Esophagus muscularis mucosa (tissue), 4 donors: ENCODE results near the gene KIRREL3. TPM values are rescaled to one million over a fixed set of nuclear protein-coding genes. Genes with fewer than 3 reads are reported as not detected.

Experiments
- DNase-seq: peaks from one replicate; pipeline ENCODE4 v3.0.0-alpha.2; 2017; ENCODE audit errors: extremely low spot score
- H3K27ac ChIP-seq, 4 donors: fragments of 200-600 bp; sonication (generic); replicated peaks in 1 of 4; 1 replicate in 3 of 4; 2 replicates in 1 of 4; pipeline ENCODE4 v1.5.1; 2016 to 2019; ENCODE audit warnings: mild to moderate bottlenecking in 1 of 4
- H3K27me3 ChIP-seq, 4 donors: fragments of 200-600 bp; sonication (generic); one replicate each; pipeline versions ENCODE4 v1.5.1 to v1.6.0; 2016 to 2019
- H3K36me3 ChIP-seq, 4 donors: fragments of 200-600 bp; sonication (generic); one replicate each; pipeline ENCODE4 v1.5.1; 2016 to 2019
- H3K4me1 ChIP-seq, 4 donors: fragments of 200-600 bp; sonication (generic); one replicate each; pipeline ENCODE4 v1.5.1; 2016 to 2019
- H3K4me3 ChIP-seq, 4 donors: fragments of 200-600 bp; sonication (generic); 1 replicate in 2 of 4; 2 replicates in 2 of 4; pipeline ENCODE4 v1.5.1; 2016 to 2019; ENCODE audit warnings: mild to moderate bottlenecking in 4 of 4, moderate library complexity in 1 of 4
- H3K9me3 ChIP-seq, 4 donors: fragments of 200-600 bp; sonication (generic); 1 replicate in 3 of 4; 2 replicates in 1 of 4; pipeline ENCODE4 v1.5.1; 2016 to 2019
- EP300 ChIP-seq: sonication (generic); formaldehyde crosslinking; IDR thresholded peaks from one replicate; pipeline ENCODE4 v1.6.1; 2017; ENCODE audit warnings: antibody characterized with exemption
- POLR2A ChIP-seq: fragments of 450-650 bp; IDR thresholded peaks from one replicate; pipeline ENCODE4 v1.6.1; 2017; ENCODE audit warnings: antibody characterized with exemption, moderate library complexity, mild to moderate bottlenecking, low read depth
- POLR2AphosphoS5 ChIP-seq, 2 donors: sonication (generic); formaldehyde crosslinking; IDR thresholded peaks; one replicate each; pipeline ENCODE4 v1.6.1; 2017; ENCODE audit warnings: antibody characterized with exemption in 2 of 2
- WGBS: methylation state at CpG from one replicate; pipeline ENCODE4 v1.1.5; 2018; 5-methylcytosine and 5-hydroxymethylcytosine counted together
- intact Hi-C: fragments of 100-400 bp; cut with DNase I; formaldehyde crosslinking; loops from one replicate; pipeline ENCODE4 v1.15.1; 2023
- total RNA-seq, 4 donors: library from RNA; depleted of rRNA; stranded (reverse); fragments of >200 nt; gene quantifications; one replicate each; pipeline versions ENCODE4 v1.1.0 to v1.2.1, GENCODE V29; 2016
- TF ChIP-seq, protein P1 (sequence below), 3 experiments: fragments of 200-600 bp in 2 of 3; fragments of 450-650 bp in 1 of 3; sonication (generic) in 2 of 3; IDR thresholded peaks; one replicate each; pipeline ENCODE4 v1.5.1; 2017 to 2019; ENCODE audit warnings: antibody characterized with exemption in 3 of 3, mild to moderate bottlenecking in 2 of 3, moderate library complexity in 1 of 3

The KIRREL3 gene
- total RNA-seq, 4 donors from 2014 or later = 1.7 to 6.5 (median 3.1) TPM

DNA sequence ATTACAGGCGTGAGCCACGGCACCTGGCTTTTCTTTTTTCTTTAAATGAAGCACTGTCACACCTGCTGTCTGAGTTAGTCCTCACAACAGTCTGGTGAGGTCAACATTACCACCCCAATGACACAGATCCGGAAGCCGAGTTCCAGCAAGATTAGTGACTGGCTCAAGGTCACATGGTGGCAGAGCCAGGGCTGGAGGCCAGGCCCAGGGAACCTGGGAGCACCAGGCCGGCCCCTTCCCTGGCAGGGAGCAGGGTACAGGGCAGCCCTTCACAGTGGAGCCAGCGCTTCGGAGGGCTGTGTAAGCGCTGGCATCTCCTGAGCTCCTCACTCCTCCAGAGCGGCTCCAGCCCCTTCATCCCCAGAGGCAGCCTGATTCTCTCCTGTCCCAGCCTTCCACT is 526.4 kb downstream of the KIRREL3 start:
- TF ChIP-seq POLR2AphosphoS5 (IDR thresholded peaks at IDR 0.05) (no peak), EP300 (no peak), POLR2A (no peak)
- TF ChIP-seq, protein P1, sequence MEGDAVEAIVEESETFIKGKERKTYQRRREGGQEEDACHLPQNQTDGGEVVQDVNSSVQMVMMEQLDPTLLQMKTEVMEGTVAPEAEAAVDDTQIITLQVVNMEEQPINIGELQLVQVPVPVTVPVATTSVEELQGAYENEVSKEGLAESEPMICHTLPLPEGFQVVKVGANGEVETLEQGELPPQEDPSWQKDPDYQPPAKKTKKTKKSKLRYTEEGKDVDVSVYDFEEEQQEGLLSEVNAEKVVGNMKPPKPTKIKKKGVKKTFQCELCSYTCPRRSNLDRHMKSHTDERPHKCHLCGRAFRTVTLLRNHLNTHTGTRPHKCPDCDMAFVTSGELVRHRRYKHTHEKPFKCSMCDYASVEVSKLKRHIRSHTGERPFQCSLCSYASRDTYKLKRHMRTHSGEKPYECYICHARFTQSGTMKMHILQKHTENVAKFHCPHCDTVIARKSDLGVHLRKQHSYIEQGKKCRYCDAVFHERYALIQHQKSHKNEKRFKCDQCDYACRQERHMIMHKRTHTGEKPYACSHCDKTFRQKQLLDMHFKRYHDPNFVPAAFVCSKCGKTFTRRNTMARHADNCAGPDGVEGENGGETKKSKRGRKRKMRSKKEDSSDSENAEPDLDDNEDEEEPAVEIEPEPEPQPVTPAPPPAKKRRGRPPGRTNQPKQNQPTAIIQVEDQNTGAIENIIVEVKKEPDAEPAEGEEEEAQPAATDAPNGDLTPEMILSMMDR (IDR thresholded peaks at IDR 0.05) = no peak
- intact Hi-C loops = no loop called here

GRCh38 chr11:126473269-126473668 is 527.3 kb downstream of the KIRREL3 start:
- Histone ChIP-seq H3K27me3 (peaks cover 0 to 8% (median 0%) of the 10 kb centered on the region in 4 donors), H3K9me3 (no peaks in the 10 kb centered on the region), H3K27ac (no peak overlapping the region), H3K36me3 (no peaks in the 10 kb centered on the region), H3K4me3 (no peak overlapping the region), H3K4me1 (peaks cover 7 to 14% (median 10%) of the 10 kb centered on the region in 4 donors)
- 95% methylated on average over 12 of the region's 16 CpGs for whole genome bisulfite sequencing
- no peak for DNase-seq
- intact Hi-C loops = no loop called here
- no peak for TF ChIP-seq EP300
- TF ChIP-seq, protein P1 (IDR thresholded peaks at IDR 0.05) = no peak
- TF ChIP-seq POLR2A = no peak

More for the DNA sequence above, 526.4 kb downstream of the KIRREL3 start:
- Histone ChIP-seq H3K9me3 (no peaks in the 10 kb centered on the region), H3K27me3 (peaks cover 0 to 2% (median 0%) of the 10 kb centered on the region in 4 donors), H3K4me3 (no peak overlapping the region), H3K4me1 (peaks cover 7 to 10% (median 8%) of the 10 kb centered on the region in 4 donors), H3K27ac (no peak overlapping the region), H3K36me3 (no peaks in the 10 kb centered on the region)
- WGBS = 100% methylated on average over 4 of the region's 9 CpGs
- no peak for DNase-seq

DNA sequence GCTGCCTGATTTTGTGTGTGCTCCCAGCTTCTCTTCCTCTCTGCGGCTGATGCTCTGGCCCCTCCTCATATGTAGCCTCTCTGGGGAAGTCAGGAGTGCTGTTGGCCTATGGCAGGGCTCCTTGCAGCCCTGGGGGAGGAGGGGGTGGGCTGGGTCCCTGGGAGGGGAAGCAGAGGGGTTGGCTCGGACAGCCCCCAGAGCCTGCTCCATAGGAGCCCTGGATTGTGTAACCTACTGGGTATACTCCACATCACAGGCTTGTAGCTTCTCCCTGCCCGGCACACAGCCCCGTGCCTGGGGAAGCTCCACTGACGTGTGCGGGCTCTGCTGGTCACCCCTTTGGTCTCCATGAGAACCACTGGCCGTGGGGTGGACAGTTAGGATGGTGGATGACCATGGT is 531.3 kb downstream of the KIRREL3 start:
- Histone ChIP-seq H3K27ac (no peak overlapping the region), H3K36me3 (no peaks in the 10 kb centered on the region), H3K4me1 (peaks cover 8 to 26% (median 12%) of the 10 kb centered on the region in 4 donors), H3K27me3 (peaks cover 0 to 39% (median 0%) of the 10 kb centered on the region in 4 donors), H3K9me3 (no peaks in the 10 kb centered on the region), H3K4me3 (no peak overlapping the region)
- WGBS = 92% methylated on average over 2 of the region's 7 CpGs
- TF ChIP-seq POLR2A (no peak), POLR2AphosphoS5 (IDR thresholded peaks at IDR 0.05) (no peak), EP300 (no peak)
- TF ChIP-seq, protein P1 (IDR thresholded peaks at IDR 0.05) = no peak
- intact Hi-C loops = no loop called here
- DNase-seq = no peak

DNA sequence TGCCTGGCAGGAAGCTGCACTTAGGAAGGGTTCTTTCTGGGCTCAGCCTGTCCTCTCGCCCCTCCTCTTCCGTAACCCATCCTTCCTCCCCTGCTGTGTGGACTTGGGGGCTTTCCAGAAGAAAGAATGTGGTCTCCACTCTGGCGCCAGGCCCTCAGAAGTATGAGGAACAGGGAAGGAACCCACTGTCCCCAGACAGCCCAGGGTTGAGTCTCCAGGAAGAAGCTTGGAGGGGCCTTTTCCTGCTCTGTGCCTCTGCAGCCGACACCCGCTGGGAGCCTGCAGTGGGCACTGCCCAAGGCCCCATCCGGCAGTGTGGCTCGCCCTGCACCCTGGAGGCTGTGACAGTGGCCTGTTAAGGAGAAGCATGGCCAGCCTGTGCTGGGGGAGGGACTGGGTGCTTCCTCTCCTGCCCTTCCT is 532.5 kb downstream of the KIRREL3 start:
- TF ChIP-seq POLR2A (no peak), EP300 (no peak), POLR2AphosphoS5 (IDR thresholded peaks at IDR 0.05) (no peak)
- TF ChIP-seq, protein P1 (IDR thresholded peaks at IDR 0.05) = no peak
- intact Hi-C loops = no loop called here
- no peak overlapping the region for H3K27ac ChIP-seq
- peaks cover 8 to 26% (median 12%) of the 10 kb centered on the region in 4 donors for H3K4me1 ChIP-seq
- H3K36me3 ChIP-seq = no peaks in the 10 kb centered on the region
- WGBS = 70% methylated on average over 3 of the region's 7 CpGs
- H3K4me3 ChIP-seq = no peak overlapping the region
- H3K9me3 ChIP-seq = no peaks in the 10 kb centered on the region
- no peak for DNase-seq
- peaks cover 0 to 44% (median 0%) of the 10 kb centered on the region in 4 donors for H3K27me3 ChIP-seq

DNA sequence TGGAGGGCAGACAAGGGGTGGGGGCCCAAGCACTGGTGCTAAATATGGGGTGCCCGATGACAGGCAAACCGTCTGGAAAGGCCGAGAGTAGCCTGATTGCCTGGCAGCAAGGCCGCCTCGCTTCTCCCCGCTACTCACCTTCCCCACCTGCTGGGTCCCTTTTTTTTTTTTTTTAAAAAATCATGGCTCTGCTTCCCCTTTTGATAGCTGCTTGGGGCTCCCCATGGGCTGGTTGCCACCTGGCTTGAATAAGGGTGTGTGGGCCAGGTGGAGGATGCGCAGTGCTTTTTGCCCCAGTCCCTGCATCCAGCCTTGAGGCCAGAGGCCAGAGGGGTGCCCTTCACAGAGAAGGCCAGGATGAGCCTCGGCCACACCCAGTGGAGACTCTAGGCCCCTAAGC is 533.1 kb downstream of the KIRREL3 start:
- Histone ChIP-seq H3K27ac (no peak overlapping the region), H3K36me3 (no peaks in the 10 kb centered on the region), H3K4me3 (no peak overlapping the region), H3K9me3 (no peaks in the 10 kb centered on the region), H3K4me1 (peaks cover 8 to 26% (median 12%) of the 10 kb centered on the region in 4 donors), H3K27me3 (peaks cover 0 to 50% (median 0%) of the 10 kb centered on the region in 4 donors)
- intact Hi-C loops = no loop called here
- no peak for DNase-seq
- TF ChIP-seq, protein P1 (IDR thresholded peaks at IDR 0.05) = no peak
- no peak for TF ChIP-seq EP300
- TF ChIP-seq POLR2AphosphoS5 (IDR thresholded peaks at IDR 0.05) = no peak
- TF ChIP-seq POLR2A = no peak
- 98% methylated on average over 8 of the region's 8 CpGs for WGBS
